Epidermal melanocyte (primary cell): Measurements from ENCODE around the gene SENP3.

Source experiments
- DNase-seq: peaks from one replicate; pipeline ENCODE4 v3.0.0; 2011; ENCODE audit warnings: low spot score; ENCODE audit not compliant: insufficient read length

Gene SENP3

DNA sequence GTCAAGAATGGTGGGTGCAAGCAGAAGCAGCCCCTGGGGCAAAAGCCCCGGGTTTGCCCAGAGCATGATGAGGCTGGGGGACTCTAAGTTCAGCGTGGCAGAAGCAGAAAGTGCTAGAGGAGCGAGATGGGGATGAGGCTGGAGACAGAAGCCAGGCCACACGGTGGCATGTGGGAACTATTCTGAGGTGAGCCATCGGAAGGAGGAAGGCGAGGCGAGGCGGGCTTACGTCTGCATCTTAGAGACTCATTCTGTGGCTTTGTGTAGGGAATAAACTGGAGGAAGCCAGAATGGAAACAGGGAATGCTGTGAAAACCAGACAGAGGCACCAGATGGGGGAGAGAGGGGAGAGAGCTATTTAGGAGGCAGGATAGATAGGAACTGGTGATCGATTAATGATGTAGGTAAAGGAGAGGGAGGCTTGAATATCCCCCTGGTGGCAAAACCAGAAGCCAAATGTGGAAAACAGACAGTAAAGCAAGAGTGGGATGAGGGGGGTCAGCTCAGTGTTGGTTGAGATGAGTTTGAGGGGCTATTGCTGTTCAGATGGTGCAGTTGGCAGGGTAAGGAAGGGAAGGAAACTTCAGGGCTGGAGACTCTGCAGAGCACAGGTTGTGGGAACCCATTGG is 6.3 kb upstream of the SENP3 start:
- DNase-seq: no peak

GRCh38 chr17:7556627-7557026 is 5.1 kb upstream of the SENP3 start:
- no peak for DNase-seq

GRCh38 chr17:7557147-7557764 is 4.5 kb upstream of the SENP3 start:
- DNase-seq: no peak

DNA sequence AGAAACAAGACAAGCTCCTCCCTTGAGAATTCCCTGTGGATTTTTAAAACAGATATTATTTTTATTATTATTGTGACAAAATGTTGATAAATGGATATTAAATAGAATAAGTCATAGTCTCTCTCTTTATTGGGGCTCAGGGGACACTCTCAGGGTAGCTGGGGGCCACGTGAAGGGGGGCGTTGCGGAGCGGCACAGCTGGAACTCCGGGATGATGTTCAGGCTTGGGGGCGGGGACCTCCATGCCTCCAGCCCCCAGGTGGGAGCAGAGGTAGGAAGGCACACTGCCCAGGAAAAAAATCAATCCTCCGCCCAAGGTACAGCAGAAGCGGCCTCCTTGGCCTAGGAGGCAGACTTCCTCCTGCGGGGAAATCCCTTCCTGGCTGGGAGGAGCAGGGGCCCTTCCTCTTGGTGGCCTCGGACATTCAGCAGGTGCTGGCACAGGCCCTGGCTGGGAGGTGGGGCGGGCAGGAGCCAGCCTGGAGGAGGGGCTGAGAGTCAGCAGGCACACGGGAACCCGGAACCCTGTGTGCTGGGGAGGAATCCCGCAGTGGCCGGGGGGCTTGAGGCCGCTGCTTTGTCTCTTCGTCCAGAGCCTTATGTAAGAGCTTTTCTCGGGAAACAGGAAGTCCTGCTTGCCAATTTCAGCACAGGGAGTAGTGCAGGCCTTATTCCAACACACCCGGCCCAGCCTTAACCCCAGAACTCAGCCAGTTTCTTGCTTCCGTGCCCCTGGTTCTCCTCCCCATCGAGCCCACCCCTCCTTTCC is 3.8 kb upstream of the SENP3 start:
- peak; percentile 30 for DNase-seq

- no peak for DNase-seq
Observed at GRCh38 chr17:7558544-7559319, 3.0 kb upstream of the SENP3 start, which contains the start of gene TNFSF13. Gene TNFSF13 (plus strand): TSS chr17:7558750. CDS start chr17:7559040, 290 bp downstream.

DNA sequence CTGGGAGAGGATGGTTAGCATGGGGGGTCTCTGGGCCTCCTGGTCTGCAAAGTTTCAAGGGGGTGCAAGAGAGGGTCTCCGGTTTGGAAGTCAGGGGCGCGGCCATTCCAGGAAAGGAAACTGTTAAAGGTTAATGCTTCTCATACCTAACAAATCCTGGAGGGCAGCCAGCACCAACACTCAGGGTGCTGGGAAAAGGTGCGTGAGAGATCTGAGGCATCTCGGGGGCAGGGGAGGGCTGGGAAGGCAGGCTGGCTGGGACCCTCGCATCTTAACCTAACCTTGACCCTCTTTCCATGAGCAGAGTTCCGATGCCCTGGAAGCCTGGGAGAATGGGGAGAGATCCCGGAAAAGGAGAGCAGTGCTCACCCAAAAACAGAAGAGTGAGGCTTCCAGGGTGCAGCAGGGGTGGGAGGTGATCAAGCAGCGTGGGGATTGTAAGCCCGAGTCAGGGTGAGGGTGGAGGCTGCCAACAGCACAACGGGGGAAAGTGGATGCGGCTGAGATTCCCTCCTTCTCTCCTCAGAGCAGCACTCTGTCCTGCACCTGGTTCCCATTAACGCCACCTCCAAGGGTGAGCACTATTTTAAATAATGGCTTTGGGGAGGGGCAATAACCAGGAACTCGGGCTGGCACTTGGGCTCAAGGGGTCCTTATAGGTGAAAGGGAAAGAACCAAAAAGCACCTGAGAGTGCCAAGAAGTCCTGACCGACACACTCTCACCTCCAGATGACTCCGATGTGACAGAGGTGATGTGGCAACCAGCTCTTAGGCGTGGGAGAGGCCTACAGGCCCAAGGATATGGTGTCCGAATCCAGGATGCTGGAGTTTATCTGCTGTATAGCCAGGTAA is 2.2 kb upstream of the SENP3 start:
- DNase-seq: no peak

GRCh38 chr17:7560172-7561027 is 1.3 kb upstream of the SENP3 start:
- no peak for DNase-seq

GRCh38 chr17:7561028-7561575 is 617 bp upstream of the SENP3 start:
- DNase-seq: peak; percentile 91

- no peak for DNase-seq
Observed at GRCh38 chr17:7562208-7562605, 488 bp downstream of the SENP3 start.

DNA sequence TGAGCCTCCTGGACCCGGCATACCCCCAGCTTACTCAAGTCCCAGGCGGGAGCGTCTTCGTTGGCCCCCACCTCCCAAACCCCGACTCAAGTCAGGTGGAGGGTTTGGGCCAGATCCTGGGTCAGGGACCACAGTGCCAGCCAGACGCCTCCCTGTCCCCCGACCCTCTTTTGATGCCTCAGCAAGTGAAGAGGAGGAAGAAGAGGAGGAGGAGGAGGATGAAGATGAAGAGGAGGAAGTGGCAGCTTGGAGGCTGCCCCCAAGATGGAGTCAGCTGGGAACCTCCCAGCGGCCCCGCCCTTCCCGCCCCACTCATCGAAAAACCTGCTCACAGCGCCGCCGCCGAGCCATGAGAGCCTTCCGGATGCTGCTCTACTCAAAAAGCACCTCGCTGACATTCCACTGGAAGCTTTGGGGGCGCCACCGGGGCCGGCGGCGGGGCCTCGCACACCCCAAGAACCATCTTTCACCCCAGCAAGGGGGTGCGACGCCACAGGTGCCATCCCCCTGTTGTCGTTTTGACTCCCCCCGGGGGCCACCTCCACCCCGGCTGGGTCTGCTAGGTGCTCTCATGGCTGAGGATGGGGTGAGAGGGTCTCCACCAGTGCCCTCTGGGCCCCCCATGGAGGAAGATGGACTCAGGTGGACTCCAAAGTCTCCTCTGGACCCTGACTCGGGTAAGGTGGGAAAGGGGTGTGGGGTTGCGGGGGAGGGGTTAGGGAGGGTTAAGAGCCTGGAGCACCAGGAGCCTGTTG is 1.6 kb downstream of the SENP3 start:
- no peak for DNase-seq

GRCh38 chr17:7569571-7569970 is 7.9 kb downstream of the SENP3 start:
- DNase-seq: no peak

DNA sequence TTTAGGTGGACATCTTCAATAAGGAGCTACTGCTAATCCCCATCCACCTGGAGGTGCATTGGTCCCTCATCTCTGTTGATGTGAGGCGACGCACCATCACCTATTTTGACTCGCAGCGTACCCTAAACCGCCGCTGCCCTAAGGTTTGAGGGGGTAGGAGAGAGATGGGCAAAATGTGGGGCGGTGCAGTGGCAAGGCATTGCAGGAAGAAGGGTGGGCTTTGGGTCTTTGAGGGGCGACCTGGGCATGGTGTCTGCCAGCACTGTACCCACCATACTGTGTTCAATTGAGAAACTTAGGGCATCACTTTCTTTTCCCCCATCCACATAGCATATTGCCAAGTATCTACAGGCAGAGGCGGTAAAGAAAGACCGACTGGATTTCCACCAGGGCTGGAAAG is 8.6 kb downstream of the SENP3 start:
- DNase-seq: no peak

DNA sequence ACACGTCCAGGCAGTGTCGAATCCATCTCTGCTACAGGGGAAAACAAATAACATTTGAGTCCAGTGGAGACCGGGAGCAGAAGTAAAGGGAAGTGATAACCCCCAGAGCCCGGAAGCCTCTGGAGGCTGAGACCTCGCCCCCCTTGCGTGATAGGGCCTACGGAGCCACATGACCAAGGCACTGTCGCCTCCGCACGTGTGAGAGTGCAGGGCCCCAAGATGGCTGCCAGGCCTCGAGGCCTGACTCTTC is 10.5 kb downstream of the SENP3 start:
- DNase-seq: peak; percentile 98

GRCh38 chr17:7572588-7573323 is 11.0 kb downstream of the SENP3 start:
- DNase-seq: no peak

DNA sequence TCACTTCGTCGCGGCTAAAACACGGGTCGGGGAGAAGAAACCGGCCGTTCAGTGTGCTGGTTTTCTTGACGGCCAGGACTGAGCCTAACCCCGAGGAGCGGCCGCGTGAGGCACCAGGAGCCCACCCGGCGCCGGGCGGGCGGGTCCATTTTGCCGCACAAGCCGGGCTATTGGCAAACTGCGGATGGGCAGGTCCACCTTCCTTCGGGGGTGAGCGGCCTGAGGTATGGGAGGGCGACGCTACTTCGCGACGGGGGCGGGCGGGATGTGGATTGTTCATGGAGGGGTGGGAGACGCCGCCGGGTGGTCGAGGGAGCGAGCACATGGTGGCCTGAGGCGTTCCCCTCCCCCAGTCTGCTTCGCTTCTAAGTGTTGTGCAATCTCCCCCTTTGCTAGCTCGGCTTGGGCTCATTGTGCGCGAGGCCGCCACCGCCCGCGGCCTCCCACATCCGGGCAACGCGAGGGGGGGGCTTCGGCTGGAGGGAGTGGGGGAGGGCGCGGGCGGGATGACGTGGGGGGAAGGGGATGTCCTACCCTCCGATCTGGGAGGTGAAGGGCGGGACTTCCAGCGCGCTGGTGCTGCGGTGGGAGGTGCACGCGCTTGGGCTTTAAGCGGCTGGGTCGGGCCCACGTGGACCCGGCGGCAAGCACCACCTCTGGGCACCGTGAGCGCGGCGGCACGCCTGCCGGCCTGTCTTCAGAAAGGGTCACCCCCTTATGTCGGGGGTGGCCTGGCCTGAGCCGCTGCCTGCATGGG is 11.8 kb downstream of the SENP3 start:
- DNase-seq: peak; percentile 94

GRCh38 chr17:7574176-7574953 is 12.6 kb downstream of the SENP3 start:
- no peak for DNase-seq

DNA sequence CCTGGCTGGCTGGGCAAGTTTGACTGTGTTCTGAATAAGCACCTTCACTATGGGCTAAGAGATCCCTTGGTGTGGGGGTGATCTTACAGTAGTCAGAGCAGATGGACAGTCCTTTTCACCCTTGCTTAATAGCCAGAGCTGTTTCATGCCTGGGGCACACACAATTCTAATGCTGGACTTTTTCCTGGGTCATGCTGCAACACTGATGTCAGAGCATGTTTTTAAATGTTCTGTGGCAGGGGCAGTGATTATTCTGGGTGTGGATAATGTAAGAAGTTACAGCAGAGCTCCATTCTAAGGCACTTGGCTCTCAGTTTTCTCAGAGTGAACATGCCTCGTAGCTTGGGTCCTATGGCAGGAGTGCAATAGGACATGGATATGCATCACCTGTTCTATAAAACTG is 13.8 kb downstream of the SENP3 start:
- no peak for DNase-seq
